ENCODE measurements around the gene ZNF740. TPM values are rescaled to one million over a fixed set of nuclear protein-coding genes. Genes with fewer than 3 reads are reported as not detected.

ZNF740 gene
- total RNA-seq, 1 experiment from 2014 or later: 19.4 TPM

DNA sequence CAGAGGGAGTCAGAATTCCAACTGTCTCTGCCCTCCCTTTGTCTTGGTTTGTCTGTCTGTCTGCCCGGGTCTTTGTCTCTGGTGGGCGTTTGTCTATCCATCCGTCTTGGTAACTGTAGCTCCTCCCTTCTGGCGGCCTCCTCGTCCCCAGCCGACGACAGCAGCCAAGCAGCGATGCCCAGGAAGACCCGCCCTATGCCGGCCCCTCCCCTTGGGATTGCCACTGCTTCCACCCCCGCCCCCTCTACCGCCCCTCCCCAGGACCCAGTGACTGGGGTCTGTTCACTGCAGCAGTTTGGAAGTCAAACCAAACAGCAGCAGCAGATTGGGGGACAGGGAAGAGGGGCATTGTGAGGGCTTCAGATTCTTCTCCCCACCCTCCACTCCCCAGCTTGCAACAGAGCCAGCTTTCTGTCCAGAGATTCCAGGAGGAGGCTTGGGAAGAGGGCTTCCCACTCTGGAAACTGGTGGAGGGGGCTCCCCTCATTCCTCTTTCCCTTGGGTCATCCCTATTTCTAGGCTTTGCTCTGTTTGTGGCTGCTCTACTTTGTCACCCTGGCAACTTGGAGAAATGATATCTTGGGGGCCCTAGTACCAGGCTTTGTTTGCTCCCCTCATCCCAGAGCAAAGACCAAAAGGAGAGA, 53.9 kb downstream of the ZNF740 start:
- in situ Hi-C loops (cut with HindIII; ENCODE audit: low sequenced_read_pairs): no loop called here
- no peak for DNase-seq (ENCODE audit: low spot score)

DNA sequence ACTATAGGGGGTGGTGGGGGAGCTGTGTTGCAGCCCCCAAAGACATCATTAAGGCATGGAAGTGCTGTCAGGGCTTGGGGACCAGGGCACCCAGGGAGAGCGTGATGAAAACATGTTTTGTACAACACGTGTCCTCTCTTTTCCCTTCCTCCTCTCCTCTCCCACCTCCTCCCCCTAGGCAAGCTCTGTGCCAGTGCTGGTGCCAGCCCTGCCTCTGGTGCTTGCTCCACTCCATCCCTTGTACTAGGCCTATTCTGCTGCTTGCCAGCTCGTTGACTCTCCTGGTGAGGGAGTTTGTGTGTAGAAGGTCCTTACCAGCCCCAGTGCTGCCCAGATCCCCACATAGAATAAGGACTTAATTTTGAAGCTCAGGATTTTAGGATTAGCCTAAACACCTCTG, 54.6 kb downstream of the ZNF740 start:
- DNase-seq (ENCODE audit: low spot score): no peak
- in situ Hi-C loops (cut with HindIII; ENCODE audit: low sequenced_read_pairs): no loop called here

DNA sequence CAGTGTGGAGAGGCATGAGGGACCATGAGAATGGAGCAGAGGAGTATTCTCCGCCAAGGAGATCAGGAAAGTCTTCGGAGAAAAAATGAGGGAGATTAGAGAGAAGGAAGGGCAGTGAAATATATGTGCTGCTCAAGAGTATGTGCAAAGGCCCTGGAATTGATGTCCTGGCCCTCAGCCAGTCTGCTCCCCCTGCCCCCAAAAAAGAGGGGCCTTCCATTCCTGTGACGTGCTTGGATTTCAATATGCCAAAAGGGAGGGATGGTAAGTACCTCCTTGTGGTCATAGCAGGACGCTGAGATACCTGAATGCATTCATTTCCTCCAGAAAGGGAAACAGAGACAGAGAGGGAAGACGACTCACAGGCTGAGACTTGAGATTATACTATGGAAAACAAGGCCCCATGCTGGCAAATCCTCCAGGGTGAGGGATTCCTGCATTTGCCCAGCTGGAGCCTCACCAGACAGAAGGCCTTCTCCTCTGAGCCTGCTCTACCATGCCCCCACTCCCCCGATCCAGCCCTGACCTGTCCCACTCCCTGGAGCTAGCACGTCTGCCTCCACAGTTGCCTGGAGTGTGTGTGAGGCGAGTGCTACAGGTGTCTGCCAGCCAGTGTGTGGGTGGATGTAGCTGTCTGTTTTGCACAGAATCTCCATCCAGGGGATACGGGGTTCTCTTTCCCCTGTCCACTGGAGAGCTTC, 55.4 kb downstream of the ZNF740 start:
- in situ Hi-C loops (cut with HindIII; ENCODE audit: low sequenced_read_pairs): no loop called here
- no peak for DNase-seq (ENCODE audit: low spot score)

DNA sequence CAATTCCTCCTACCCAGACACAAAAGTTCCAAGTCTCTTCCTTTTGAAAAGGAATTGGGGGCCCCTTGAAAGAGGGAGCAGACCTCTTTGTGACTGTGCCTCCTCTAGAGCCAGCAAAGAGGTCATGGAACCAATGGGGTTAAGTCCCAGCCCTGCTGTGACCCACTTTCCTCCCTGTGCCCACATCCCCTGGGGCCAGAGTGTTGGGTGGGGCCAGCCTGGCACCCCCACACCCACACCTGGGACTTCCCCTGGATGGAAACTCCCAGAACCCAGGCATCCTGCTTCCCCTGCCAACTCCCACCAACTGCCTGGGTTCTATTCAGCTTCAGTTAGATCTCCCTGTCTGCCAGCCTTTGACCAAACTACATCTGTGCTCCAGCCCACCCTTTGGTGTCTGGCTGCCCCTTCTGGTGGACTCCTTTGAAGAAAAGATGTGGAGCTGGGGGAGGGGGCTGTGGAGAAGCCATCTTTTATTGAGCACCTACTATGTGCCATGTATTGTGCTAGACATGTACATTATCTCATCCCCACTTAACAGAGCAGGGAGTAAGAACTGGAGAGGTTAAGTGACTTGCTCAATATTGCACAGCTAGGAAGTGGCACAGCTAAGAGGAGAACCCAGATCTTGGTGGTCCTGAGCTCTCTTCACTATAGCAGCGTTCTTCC, 56.1 kb downstream of the ZNF740 start:
- no peak for DNase-seq (ENCODE audit: low spot score)
- in situ Hi-C loops (cut with HindIII; ENCODE audit: low sequenced_read_pairs): no loop called here

DNA sequence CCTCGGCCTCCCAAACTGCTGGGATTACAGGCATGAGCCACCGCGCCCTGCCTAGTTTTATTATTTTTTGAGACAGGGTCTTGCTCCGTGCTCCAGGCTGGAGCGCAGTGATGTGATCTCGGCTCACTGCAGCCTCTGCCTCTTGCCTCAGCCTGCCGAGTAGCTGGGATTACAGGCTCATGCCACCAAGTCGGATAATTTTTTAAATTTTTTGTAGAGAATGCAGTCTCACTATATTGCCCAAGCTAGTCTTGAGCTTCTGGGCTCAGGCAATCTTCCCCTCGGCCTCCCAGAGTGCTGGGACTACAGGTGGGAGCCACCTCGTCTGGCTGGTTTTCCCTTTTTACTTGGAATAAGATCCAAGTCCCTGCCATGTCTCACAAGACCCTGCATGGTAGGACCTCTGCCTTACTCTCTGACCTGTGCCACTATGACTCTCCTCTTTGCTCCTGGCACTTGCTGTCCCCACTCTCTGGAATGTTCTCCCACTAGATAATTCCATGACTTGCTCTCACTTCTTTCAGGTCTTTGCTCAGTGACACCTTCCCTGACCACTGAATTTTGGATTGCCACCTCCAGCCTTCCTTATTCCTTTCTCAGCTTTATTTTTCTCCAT, 59.2 kb downstream of the ZNF740 start:
- in situ Hi-C loops (cut with HindIII; ENCODE audit: low sequenced_read_pairs): no loop called here

DNA sequence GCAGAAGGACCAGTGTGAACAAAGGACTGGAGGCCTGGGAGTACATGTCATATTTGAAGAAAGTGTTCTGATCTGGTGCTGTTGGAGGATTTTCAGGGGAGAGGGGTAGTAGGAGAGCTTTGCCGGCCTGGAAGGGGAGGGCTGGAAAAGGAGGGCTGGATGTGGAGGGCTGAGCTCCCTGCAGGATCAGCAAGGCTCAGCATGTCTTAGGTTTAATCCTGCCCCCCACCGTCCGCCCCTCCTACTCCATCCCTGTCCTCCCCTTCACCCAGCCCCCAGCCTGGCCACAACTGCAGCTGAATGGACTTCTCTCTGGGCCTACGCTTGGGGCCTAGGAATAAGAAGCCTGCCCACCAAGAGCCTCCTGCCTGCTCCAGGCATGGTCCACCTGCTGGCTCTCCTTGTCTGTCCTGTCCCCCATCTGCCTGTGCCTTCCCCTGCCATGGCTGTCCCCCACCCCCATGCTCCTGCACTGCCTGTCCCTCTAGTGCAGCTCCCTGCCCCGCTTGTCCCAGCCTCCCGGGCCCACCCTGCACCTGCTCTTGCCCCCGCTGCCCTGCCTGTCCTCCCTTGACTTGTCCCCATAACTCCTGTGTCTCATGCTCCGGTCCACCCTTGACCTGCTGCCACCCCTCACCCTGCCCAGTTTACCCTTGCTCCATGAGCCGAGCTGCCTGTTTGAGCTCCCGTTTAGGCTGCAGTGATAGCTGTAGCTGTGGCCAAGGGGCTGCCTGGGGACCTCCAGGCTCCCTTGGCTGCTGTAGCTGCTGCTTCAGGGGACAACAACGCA, 61.3 kb downstream of the ZNF740 start:
- no peak for DNase-seq (ENCODE audit: low spot score)
- in situ Hi-C loops (cut with HindIII; ENCODE audit: low sequenced_read_pairs): no loop called here

More for the DNA sequence above, 59.2 kb downstream of the ZNF740 start:
- no peak for DNase-seq (ENCODE audit: low spot score)

DNA sequence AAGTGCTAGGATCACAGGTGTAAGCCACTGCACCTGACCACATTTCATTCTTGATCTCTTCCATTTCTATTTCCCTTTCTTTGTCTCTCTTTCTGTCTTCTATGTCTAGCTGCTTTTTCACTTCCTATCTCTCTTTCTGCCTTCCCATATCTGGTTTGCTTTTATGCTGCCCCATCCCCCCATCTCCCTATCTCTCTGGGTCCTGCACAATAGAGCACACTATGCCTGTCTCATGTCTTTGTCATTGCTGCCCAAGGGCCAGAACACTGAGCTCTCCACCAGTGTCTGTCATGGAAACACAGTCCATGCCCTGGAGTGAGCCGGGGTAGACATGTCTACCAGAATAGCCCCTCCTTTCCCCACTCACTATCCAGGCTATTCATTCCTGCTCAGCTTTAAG, 63.8 kb downstream of the ZNF740 start:
- in situ Hi-C loops (cut with HindIII; ENCODE audit: low sequenced_read_pairs): no loop called here
- no peak for DNase-seq (ENCODE audit: low spot score)

Other genes with a start within 250 kb of the ZNF740 start
- 843 and 873 TPM in 2 replicates for gene KRT18, start 231.6 kb upstream of the ZNF740 start, total RNA-seq (2014; rRNA removed; shearing (Covaris generic))
- gene EIF4B, start 174.3 kb upstream of the ZNF740 start, total RNA-seq (2014; rRNA removed; shearing (Covaris generic)): 1,115 and 1,229 TPM in 2 replicates
- gene TNS2, start 130.7 kb upstream of the ZNF740 start, total RNA-seq (2014; rRNA removed; shearing (Covaris generic)): 13.7 and 21.0 TPM in 2 replicates
- gene SPRYD3, start 101.3 kb upstream of the ZNF740 start, total RNA-seq (2014; rRNA removed; shearing (Covaris generic)): 16.7 and 21.4 TPM in 2 replicates
- 29.3 and 50.2 TPM in 2 replicates for gene IGFBP6, start 83.1 kb upstream of the ZNF740 start, total RNA-seq (2014; rRNA removed; shearing (Covaris generic))
- gene SOAT2, start 77.2 kb upstream of the ZNF740 start, total RNA-seq (2014; rRNA removed; shearing (Covaris generic)): not detected in 2 replicates
- gene CSAD, start 203 bp downstream of the ZNF740 start, total RNA-seq (2014; rRNA removed; shearing (Covaris generic)): 2.0 and 7.2 TPM in 2 replicates
- 0.41 and 0.49 TPM in 2 replicates for gene ITGB7, start 26.5 kb downstream of the ZNF740 start, total RNA-seq (2014; rRNA removed; shearing (Covaris generic))
- 48.6 and 58.9 TPM in 2 replicates for gene RARG, start 51.5 kb downstream of the ZNF740 start, total RNA-seq (2014; rRNA removed; shearing (Covaris generic))
- gene ESPL1, start 87.6 kb downstream of the ZNF740 start, total RNA-seq (2014; rRNA removed; shearing (Covaris generic)): 21.8 and 23.1 TPM in 2 replicates
- gene PFDN5, start 114.8 kb downstream of the ZNF740 start, total RNA-seq (2014; rRNA removed; shearing (Covaris generic)): 302 and 381 TPM in 2 replicates
- gene MYG1, start 119.0 kb downstream of the ZNF740 start, total RNA-seq (2014; rRNA removed; shearing (Covaris generic)): 43.8 and 43.9 TPM in 2 replicates
- 103 and 105 TPM in 2 replicates for gene AAAS, start 140.9 kb downstream of the ZNF740 start, total RNA-seq (2014; rRNA removed; shearing (Covaris generic))
- gene SP7, start 155.6 kb downstream of the ZNF740 start, total RNA-seq (2014; rRNA removed; shearing (Covaris generic)): 0.41 TPM in 1 of 2 replicates, not detected in the other
- gene SP1, start 199.5 kb downstream of the ZNF740 start, total RNA-seq (2014; rRNA removed; shearing (Covaris generic)): 26.6 and 40.0 TPM in 2 replicates
- not detected in 2 replicates for gene AMHR2, start 243.1 kb downstream of the ZNF740 start, total RNA-seq (2014; rRNA removed; shearing (Covaris generic))